Activated CD8-positive, alpha-beta memory T cell treated with anti-CD3 and anti-CD28 coated beads, Interleukin-2, amount 10 ng/mL, durations not matched to agents 7 days and 5 days (primary cell): ENCODE data around the gene ARL3. TPM values are rescaled to one million over a fixed set of nuclear protein-coding genes. Genes with fewer than 3 reads are reported as not detected.
"Not testable (repeated sequence)": the region's sequence is repeated elsewhere in the genome, so short reads cannot be mapped to it uniquely, and the experiment has no call there.

Experiments
- ATAC-seq: fragments of 150-1000 bp; cut with Tn5 transposase; one replicate; pipeline ENCODE4 v1.10.0; 2021; ENCODE audit warnings: moderate library complexity
- CTCF ChIA-PET: fragments of 350-600 bp; sonication (Branson Sonifier 250); formaldehyde crosslinking; loops from one replicate; lab custom pipeline; 2021; ENCODE audit warnings: antibody characterized with exemption; lab: Charles Lee
- DNase-seq: peaks from one replicate; pipeline ENCODE4 v3.0.0-alpha.2; 2020
- H3K27ac Mint-ChIP-seq: one replicate; pipeline ENCODE4 v1.8.0; 2021; ENCODE audit warnings: mild to moderate bottlenecking, mixed read lengths
- H3K27me3 Mint-ChIP-seq: one replicate; pipeline ENCODE4 v1.8.0; 2021; ENCODE audit warnings: mixed read lengths
- H3K36me3 Mint-ChIP-seq: one replicate; pipeline ENCODE4 v1.8.0; 2021; ENCODE audit warnings: mild to moderate bottlenecking, mixed read lengths
- H3K4me1 Mint-ChIP-seq: one replicate; pipeline ENCODE4 v1.8.0; 2021; ENCODE audit warnings: mixed read lengths
- H3K4me3 Mint-ChIP-seq: one replicate; pipeline ENCODE4 v1.8.0; 2021; ENCODE audit warnings: mild to moderate bottlenecking, moderate library complexity, mixed read lengths
- H3K9me3 Mint-ChIP-seq: one replicate; pipeline ENCODE4 v1.8.0; 2022; ENCODE audit warnings: low read depth, mixed read lengths
- total RNA-seq, 2 experiments: library from RNA; stranded (reverse); gene quantifications; one replicate each; pipeline ENCODE4 v1.2.3, GENCODE V29; 2021

ARL3 gene
- total RNA-seq, 2 experiments from 2014 or later = 7.2 to 9.7 TPM

DNA sequence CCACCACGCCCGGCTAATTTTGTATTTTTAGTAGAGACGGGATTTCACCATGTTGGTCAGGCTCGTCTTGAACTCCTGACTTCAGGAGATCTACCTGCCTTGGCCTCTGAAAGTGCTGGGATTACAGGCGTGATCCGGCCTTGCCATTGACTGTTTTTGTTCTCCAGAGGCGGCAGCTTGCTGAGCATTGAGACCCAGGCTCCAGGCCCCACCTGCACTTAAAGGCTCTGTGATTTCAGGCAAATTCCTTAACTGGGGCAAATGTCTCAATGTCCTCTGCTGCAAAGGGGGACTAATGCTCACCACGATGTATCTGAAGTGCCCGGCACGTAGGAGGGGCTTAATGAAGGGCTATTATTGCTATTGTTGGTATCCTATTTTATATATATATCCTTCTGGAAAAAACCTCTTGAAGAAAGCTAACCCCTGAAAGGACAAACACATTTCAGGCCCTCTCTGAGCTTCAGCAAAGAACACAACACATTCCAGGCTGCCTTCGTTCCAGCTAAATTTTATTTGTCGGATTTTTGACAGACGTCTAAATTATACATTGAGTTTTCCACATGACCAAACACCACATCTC is 40.9 kb downstream of the ARL3 start:
- peaks cover 33% of the 10 kb centered on the region for H3K4me1 Mint-ChIP-seq
- H3K27me3 Mint-ChIP-seq = no peaks in the 10 kb centered on the region
- no peaks in the 10 kb centered on the region for H3K36me3 Mint-ChIP-seq
- no peak for DNase-seq
- ATAC-seq = no peak
- H3K27ac Mint-ChIP-seq = peak overlapping the region; percentile 52
- CTCF ChIA-PET = interaction anchor here (1.0 to 4.8 kb wide), 9 partner anchors 10 to 90 kb away, joined by 3 to 23 read pairs (median 4); partner anchors contain the start of gene TRIM8
- H3K9me3 Mint-ChIP-seq = no peaks in the 10 kb centered on the region
- peak overlapping the region; percentile 57 for H3K4me3 Mint-ChIP-seq

DNA sequence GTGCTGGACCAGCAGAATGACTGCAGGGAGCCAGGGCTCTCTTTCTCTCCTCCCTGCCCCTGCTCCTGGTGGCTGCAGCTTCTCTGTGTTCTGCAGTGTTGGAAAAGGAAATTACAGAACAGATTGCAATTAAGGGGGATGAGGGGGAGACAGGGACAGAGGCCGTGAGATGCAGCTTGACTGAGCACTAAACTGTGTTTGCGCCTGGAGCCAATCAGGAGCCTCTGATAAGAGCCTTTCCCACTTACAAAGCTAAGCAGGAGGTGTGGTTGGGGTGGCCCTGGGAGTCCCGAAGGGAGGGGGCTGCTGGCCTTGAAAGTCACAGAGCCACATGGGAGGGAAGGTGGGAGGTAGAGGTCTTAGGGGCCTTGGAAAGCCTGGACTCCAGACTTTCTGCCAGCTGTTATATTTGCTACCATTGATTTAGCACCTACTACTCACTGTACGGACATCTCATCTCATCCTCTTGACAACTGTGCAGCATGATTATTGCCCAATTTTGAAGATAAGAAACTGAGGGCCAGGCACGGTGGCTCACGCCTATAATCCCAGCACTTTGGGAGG is 43.2 kb downstream of the ARL3 start:
- ATAC-seq (no peak), DNase-seq (no peak)
- CTCF ChIA-PET = interaction anchor here (1.9 to 4.4 kb wide), 5 partner anchors 8 to 40 kb away, joined by 6 to 26 read pairs (median 12); partner anchors contain the start of gene TRIM8
- H3K9me3 Mint-ChIP-seq = no peaks in the 10 kb centered on the region
- H3K36me3 Mint-ChIP-seq = no peaks in the 10 kb centered on the region
- H3K27ac Mint-ChIP-seq = no peak overlapping the region
- peaks cover 27% of the 10 kb centered on the region for H3K4me1 Mint-ChIP-seq
- no peak overlapping the region for H3K4me3 Mint-ChIP-seq
- no peaks in the 10 kb centered on the region for H3K27me3 Mint-ChIP-seq

DNA sequence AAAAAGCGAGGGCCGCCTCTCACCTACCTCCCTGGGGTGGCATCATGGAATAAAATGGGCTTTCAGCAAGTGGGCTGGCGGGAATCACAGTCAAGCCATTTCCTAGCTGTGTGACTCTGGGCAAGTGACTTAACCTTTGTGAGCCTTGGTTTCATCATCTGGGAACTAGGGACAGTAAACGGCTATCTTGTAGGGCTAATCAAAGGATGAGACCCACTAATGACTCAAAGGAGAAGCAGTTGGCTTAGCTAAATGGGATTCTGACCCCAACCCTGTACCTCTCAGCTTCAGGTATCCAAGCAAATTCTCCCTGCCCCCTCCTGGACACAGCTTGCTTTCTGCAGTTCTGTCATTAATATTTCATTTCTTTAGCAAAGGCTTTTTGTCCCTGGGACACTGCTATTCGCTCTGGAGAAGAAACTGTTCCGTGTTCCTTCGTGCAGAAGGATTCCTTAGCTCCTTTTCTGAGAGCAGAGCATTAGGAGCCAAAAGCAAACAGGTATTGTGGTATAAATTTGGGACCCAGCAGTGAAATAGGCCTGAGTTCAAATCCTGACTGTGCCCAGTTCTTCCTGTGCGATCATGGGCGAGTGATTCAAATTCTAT is 44.0 kb downstream of the ARL3 start:
- Mint-ChIP-seq H3K27ac (no peak overlapping the region), H3K36me3 (no peaks in the 10 kb centered on the region), H3K4me1 (peaks cover 19% of the 10 kb centered on the region), H3K27me3 (no peaks in the 10 kb centered on the region), H3K4me3 (no peak overlapping the region), H3K9me3 (no peaks in the 10 kb centered on the region)
- ATAC-seq (no peak), DNase-seq (no peak)
- CTCF ChIA-PET = interaction anchor here (0.7 to 4.4 kb wide), 14 partner anchors 9 to 172 kb away, joined by 3 to 26 read pairs (median 5); partner anchors contain the start of genes ARL3, SFXN2 and TRIM8

DNA sequence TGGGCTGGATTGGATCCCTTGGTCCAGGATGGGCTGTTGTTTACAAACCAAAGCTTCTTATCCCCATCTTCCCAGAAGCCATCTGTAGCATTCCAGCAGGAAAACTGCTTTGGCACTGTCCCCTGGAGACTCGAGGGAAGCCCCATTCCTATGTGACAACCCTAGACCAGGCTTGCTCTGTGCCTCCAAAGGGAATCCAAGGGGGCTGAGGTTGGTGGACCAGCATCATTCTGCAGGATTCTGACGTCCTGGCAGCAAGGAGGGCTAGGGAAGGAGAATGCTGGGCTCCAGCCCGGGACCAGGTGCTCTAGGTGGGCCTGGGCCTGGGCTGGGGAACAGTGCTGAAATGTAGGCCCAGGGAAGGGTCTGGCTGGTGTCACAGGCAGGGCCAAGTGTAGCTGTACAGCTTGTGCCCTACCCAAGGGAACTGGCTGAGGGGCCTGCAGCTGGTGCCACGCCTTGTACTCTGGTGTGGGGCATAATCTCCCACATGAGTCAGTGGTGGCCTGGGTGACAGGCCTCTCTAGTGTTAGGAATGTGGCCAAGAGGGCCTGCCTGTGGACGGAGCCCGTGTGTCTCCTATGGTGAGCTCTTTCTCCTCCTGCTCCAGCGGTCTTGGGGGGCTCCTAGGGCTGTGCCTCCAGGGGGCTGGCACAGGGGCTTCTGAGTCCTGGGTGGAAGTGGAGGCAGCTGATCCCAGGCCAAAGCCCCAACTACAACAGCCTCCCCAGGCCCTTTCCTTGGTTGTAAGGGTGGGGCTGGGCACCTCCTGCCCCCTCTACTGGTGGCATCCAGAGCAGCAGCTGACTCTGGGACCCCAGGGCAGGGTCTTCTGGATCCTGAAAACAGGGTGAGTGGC is 44.8 kb downstream of the ARL3 start:
- CTCF ChIA-PET = interaction anchor here (0.7 to 4.4 kb wide), 16 partner anchors 8 to 232 kb away, joined by 3 to 26 read pairs (median 4); partner anchors contain the start of genes ARL3, SFXN2 and TRIM8
- DNase-seq (no peak), ATAC-seq (no peak)
- H3K36me3 Mint-ChIP-seq = no peaks in the 10 kb centered on the region
- peak overlapping the region; percentile 43 for H3K27ac Mint-ChIP-seq
- no peaks in the 10 kb centered on the region for H3K9me3 Mint-ChIP-seq
- no peaks in the 10 kb centered on the region for H3K27me3 Mint-ChIP-seq
- H3K4me3 Mint-ChIP-seq = no peak overlapping the region
- peaks cover 13% of the 10 kb centered on the region for H3K4me1 Mint-ChIP-seq

DNA sequence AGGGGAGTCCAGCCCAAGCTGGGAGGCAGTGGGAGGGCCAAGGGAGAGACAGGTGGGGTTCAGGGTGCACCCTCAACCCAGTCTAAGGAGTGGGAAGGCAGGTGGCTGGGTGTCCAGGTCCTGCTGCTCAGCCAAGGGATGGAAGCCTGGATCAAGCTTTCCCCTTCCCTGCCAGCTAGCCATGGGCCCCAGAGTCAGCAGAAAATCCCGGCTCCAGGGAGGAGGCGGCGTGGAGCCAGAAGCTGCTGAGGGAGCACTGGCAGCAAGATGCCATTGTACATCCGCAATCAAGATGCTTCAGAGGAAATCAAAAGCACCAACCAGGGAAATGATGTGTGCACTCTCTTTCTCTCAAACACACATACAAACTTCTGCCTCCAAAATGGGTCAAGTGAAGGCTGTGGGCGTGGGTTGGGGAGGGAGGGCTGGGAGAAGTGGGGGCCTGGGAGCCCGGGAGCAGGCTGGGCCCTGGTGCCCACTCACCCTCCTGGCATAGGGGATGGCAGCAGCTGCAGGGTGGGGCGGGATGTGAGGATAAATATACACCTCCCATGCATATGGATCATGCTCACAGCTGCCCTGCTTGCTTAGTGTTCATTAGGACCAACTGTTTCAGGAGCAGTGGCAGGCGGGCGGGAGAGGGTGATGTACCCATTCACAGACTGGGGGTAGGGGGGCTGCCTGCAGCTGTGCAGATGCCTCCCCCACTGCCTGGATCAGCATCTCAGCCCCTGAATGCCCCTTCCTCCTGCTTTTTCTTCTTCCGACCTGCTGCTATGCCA is 45.7 kb downstream of the ARL3 start:
- CTCF ChIA-PET = interaction anchor here (1.0 to 4.4 kb wide), 5 partner anchors 11 to 233 kb away, joined by 3 to 26 read pairs (median 3); partner anchors contain the start of genes ARL3, SFXN2 and TRIM8
- Mint-ChIP-seq H3K9me3 (no peaks in the 10 kb centered on the region), H3K36me3 (no peaks in the 10 kb centered on the region), H3K4me1 (peaks cover 7% of the 10 kb centered on the region), H3K27ac (no peak overlapping the region), H3K27me3 (no peaks in the 10 kb centered on the region), H3K4me3 (no peak overlapping the region)
- ATAC-seq (no peak), DNase-seq (no peak)

DNA sequence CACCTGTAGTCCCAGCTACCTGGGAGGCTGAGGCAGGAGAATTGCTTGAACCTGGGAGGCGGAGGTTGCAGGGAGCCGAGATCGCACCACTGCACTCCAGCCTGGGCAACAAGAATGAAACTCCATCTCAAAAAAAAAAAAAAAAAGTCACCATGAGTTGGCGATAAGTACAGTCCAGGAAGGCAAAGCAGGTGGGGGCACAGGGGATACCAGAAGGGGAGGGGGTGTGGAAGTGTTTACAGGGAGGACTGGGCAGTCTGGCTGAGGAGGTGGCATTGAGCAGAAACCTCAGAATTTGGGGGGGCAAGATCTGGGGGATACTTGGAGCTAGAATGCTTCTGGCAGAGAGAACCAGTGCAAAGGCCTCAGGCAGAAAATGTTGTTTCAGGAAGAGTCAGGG is 46.8 kb downstream of the ARL3 start:
- H3K36me3 Mint-ChIP-seq, ATAC-seq, H3K27ac Mint-ChIP-seq, H3K4me1 Mint-ChIP-seq, H3K4me3 Mint-ChIP-seq, H3K9me3 Mint-ChIP-seq, DNase-seq, H3K27me3 Mint-ChIP-seq: not testable (repeated sequence)
- CTCF ChIA-PET = interaction anchor here (4.4 kb wide), 1 partner anchor 22 kb away, joined by 26 read pairs; the partner anchor contains the start of gene TRIM8

DNA sequence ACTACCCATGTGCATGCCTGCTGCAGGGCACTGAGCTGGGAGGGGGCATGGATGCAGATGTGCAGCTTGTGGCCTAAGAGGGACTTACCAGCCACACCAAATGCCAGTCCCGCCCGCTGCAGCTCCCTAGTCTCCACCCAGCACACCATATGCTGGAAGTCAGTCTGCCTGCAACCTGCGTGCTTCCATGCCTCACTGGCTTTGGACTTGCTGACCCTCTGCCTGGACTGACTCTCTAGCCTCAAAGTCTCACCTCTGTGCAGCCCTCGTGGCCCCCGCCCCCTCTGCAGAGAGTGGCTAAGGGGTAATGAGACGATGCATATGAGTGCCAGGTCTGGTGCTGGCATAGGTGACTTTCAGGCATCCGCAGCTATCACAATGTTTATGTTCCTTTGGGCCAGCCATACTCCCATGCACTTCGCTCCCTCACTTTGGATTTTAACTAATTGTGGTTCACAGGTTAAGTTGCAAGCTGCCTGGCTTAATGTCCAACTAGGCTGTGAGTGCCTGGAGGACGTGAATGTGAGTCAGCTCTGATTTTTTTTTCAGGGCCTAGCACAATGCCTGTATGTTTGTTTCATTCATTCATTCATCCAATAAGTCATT is 48.2 kb downstream of the ARL3 start:
- peaks cover 21% of the 10 kb centered on the region for H3K4me1 Mint-ChIP-seq
- H3K4me3 Mint-ChIP-seq = no peak overlapping the region
- no peak overlapping the region for H3K27ac Mint-ChIP-seq
- no peak for ATAC-seq
- no peaks in the 10 kb centered on the region for H3K27me3 Mint-ChIP-seq
- CTCF ChIA-PET = interaction anchor here (1.1 kb wide), 1 partner anchor 47 kb away, joined by 3 read pairs; no protein-coding TSS in a partner anchor
- DNase-seq = no peak
- no peaks in the 10 kb centered on the region for H3K36me3 Mint-ChIP-seq
- H3K9me3 Mint-ChIP-seq = no peaks in the 10 kb centered on the region

DNA sequence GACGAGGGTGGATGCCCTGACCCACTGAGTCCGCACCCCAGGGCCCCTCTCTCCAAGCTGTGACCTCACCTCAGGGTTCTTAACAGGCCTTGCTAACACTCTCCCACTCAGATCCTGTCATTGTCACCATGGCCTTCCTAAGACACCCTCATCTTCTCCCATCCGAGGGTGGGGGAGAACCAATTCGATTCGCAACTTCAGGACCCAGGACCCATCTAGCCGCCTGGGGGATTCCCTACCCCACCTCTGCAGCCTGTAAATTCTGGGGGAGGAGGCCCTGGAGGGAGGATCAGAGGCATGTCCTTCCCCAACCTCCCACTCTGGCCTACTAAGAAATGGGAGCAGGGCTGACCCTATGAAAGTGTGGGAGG is 52.6 kb downstream of the ARL3 start:
- DNase-seq = no peak
- Mint-ChIP-seq H3K9me3 (no peaks in the 10 kb centered on the region), H3K4me1 (peaks cover 55% of the 10 kb centered on the region), H3K27me3 (no peaks in the 10 kb centered on the region), H3K27ac (peak overlapping the region; percentile 87), H3K36me3 (peaks cover 15% of the 10 kb centered on the region), H3K4me3 (peak overlapping the region; percentile 42)
- CTCF ChIA-PET = interaction anchor here (0.9 to 7.1 kb wide), 7 partner anchors 8 to 52 kb away, joined by 3 to 50 read pairs (median 16); partner anchors contain the start of genes ARL3, SFXN2 and TRIM8
- peak; percentile 37 for ATAC-seq

DNA sequence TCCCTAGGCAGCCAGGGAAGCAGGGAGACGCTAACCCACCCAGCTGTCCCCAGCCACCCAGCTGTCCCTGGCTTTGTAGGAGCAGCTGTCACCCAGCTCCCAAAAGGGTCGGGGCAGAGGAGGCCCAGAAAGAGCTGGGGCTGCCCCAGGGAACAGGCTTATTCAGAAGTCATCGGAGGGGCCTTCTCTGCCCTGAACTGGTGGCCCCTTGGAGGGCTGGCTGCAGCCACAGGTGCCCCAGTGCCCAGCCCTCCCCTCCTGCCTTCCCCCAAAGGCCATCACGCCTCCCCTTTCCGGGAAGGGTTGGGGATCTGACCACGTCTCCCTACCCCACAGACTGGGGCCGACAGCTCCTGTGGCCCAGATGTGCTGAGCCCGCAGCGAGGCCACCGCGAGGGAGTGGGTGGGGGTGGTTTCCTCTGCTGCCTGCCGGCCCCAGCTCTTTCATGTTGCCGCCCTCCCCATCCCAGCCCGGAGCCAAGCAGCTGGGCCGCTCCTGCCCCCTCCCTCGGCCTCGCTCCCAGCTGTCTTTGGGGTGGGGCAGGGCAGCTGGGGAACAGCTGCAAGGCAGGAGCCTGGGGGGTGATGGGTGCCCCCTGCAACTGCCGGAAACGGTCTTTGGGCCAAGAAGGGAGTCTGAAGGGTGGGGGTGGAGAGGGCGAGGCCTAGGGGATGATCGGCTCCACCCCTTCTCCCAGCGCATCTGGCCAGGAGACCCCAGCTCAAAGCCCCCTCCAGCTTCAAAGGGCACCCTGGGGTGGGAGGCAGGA is 53.1 kb downstream of the ARL3 start:
- Mint-ChIP-seq H3K27me3 (no peaks in the 10 kb centered on the region), H3K4me3 (peak overlapping the region; percentile 42), H3K36me3 (peaks cover 21% of the 10 kb centered on the region), H3K9me3 (no peaks in the 10 kb centered on the region), H3K27ac (peak overlapping the region; percentile 87), H3K4me1 (peaks cover 57% of the 10 kb centered on the region)
- ATAC-seq (peak; percentile 88), DNase-seq (peak; percentile 88)
- CTCF ChIA-PET = interaction anchor here (0.5 to 7.1 kb wide), 12 partner anchors 9 to 825 kb away, joined by 3 to 50 read pairs (median 6); partner anchors contain the start of genes ARL3, SFXN2 and TRIM8

DNA sequence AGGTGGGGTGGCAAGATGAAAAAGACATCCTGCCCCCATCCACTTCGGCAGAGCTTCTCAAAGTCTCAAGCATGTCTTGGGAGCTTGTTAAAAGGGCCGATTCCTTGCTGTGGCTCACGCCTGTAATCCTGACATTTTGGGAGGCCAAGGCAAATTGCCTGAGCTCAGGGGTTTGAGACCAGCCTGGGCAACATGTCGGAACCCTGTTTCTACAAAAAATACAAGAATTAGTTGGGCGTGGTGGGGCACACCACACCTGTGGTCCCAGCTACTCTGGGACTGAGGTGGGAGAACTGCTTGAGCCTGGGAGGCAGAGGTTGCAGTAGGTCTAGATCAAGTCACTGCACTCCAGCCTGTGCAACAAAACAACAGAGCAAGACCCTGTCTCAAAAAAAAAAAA is 55.4 kb downstream of the ARL3 start:
- CTCF ChIA-PET = interaction anchor here (0.8 to 7.1 kb wide), 4 partner anchors 8 to 13 kb away, joined by 3 to 50 read pairs (median 5); partner anchors contain the start of gene TRIM8
- no peak for DNase-seq

DNA sequence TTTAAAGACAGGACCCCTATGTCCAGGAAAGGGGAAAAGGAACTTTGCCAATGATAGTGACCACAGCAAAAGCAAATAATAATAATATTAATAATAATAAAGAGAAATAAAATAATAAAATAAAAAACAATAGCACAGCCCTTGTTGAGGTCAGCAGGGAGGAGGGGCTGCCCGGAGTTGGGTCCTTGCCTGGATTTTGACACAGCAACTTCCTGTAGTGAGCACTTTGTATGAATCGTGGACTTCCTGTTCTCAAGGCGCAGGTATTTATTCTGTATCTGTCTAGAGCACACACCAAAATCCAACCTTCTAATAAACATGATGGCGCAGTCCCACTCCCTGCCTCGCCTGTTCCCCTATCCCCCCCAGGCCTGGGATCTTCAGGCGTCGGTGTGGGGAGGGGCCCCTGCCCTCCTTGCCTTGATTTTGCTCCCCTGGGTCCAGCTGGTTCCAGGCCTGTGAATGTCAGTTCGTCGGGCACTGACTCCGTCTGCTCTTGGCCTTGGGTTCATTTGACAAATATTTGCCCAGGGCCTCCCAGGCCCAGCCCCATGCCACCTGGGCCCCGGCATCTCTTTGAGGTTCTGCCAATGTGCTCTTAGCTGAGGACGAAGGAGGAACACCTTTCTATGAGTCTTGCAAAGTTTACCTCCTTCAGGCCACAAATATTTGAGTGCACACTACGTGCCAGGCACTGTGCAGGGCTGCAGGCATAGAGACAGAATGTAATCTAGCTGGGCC is 56.0 kb downstream of the ARL3 start:
- H3K9me3 Mint-ChIP-seq = no peaks in the 10 kb centered on the region
- no peak for ATAC-seq
- no peaks in the 10 kb centered on the region for H3K27me3 Mint-ChIP-seq
- H3K36me3 Mint-ChIP-seq = peaks cover 35% of the 10 kb centered on the region
- DNase-seq = no peak
- CTCF ChIA-PET = interaction anchor here (0.8 to 7.1 kb wide), 4 partner anchors 7 to 13 kb away, joined by 3 to 50 read pairs (median 5); partner anchors contain the start of gene TRIM8
- H3K27ac Mint-ChIP-seq = peak overlapping the region; percentile 80
- peaks cover 72% of the 10 kb centered on the region for H3K4me1 Mint-ChIP-seq
- H3K4me3 Mint-ChIP-seq = no peak overlapping the region

More for the DNA sequence above, 55.4 kb downstream of the ARL3 start:
- peaks cover 29% of the 10 kb centered on the region for H3K36me3 Mint-ChIP-seq
- H3K27ac Mint-ChIP-seq = peak overlapping the region; percentile 80
- no peak for ATAC-seq
- no peaks in the 10 kb centered on the region for H3K27me3 Mint-ChIP-seq
- no peaks in the 10 kb centered on the region for H3K9me3 Mint-ChIP-seq
- no peak overlapping the region for H3K4me3 Mint-ChIP-seq
- peaks cover 67% of the 10 kb centered on the region for H3K4me1 Mint-ChIP-seq
